TTC549 (cell line): ENCODE measurements around the gene CNP.
"Not testable (repeated sequence)": the region's sequence is repeated elsewhere in the genome, so short reads cannot be mapped to it uniquely, and the experiment has no call there.

Experiments
- FAIRE-seq: peaks from 2 replicates; lab custom pipeline; 2012; peaks lifted over from hg19 to GRCh38; lab: Jason Lieb, UNC

The CNP gene

DNA sequence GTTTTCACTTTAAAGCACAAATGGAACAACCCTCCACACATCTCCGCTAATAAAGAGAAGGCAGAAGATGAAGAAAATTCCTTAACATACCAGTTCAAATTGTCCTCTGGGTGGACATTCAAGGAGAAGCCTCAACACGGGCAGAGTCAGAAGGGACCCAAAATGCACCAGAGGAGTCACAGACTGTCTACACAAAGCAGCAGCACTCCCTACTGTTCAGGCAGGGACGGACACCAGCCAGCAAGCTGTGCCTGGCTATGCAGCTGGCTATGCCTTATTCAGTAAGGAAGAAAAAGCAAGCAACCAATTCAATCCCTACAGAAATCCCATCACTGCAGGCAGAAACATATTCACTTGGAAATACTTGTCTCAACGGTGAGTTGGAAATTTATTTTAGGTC, 42.6 kb downstream of the CNP start:
- FAIRE-seq: no peak

DNA sequence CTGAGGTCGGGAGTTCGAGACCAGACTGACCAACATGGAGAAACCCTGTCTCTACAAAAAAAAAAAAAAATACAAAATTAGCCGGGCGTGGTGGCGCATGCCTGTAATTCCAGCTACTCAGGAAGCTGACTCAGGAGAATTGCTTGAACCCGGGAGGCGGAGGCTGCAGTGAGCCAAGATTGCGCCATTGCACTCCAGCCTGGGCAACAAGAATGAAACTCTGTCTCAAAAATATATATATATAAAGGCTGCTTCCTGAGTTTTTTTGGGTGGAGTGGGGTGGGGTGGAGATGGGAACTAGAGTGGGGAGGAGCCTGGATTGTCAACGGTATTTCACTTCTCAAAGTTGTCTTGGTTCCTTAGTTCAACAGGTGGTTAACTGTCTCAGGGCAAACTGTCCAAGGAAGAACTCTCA, 43.7 kb downstream of the CNP start:
- FAIRE-seq: not testable (repeated sequence)

DNA sequence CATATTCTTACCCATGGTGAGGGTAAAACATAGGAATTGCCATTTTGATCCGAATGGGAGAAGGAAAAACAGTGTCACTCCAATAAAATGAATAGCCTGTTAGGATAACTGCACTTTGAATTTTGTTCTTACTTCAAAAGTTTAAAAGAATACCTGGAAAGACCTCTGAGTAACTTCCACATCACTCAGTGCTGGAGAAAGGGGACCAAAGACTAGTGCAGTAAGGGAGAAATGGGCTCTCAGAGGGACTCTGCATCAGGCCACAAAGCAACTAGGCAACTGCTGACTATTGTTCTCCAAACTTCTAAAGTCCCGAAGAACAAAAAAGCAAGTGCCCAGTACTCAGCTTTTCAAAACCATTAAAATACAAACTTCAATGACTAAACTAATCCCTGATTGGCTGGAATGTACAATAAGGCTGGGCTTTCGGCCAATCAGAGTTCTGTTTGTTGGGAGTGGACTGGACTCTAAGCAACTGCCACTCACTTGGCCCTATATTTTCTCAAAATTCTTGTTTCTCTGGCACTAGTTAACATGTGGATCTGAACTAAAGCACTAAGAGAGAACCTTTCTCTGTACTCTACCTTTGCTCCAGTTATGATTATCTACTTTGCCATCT, 44.4 kb downstream of the CNP start:
- FAIRE-seq: no peak

DNA sequence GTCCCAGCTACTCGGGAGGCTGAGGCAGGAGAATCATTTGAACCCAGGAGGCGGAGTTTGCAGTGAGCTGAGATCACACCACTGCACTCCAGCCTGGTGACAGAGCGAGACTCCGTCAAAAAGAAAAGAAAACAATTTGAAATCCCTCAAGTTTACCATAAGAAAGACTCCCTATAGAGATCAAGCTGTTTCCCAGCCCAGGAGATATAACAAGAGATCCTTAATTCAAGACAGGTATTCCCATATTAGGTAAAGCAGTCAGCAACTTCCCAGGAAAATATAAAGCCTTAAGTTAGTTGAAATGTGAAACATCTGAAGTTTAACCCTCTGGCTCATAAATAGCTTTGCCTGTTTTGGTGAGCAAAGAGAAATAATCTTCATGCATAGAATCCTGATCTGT, 45.8 kb downstream of the CNP start:
- FAIRE-seq: not testable (repeated sequence)

DNA sequence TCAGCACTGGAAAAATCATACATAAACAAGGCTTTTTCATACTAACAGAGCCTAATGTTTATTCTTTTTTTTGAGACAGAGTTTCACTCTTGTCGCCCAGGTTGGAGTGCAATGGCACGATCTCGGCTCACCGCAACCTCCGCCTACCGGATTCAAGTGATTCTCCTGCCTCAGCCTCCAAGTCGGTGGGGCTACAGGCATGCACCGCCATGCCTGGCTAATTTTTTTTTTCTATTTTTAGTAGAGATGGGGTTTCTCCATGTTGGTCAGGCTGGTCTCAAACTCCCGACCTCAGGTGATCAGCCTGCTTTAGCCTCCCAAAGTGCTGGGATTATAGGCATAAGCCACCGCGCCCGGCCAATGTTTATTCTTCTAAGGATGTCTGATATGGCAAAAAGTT, 47.1 kb downstream of the CNP start:
- FAIRE-seq: not testable (repeated sequence)

DNA sequence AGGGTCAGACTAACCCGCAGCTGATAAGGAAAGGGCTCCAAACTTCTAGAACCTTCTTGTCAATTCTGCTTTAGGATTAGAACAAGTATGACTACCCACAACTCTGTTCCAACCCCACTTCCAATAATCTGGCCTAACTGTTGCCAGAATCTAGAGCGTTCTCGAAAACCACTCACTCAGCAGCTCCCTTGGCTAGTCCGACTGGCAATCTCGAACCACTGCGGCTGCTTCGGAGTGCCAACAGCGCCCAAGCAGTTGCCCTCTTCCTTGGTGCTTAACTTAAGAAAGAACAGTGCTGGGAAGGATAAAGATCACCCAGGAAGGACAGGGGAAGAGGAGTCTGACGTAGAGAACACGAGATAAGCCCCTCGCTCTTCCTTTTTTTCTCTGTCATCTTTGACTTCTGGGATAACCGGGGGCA, 49.8 kb downstream of the CNP start:
- no peak for FAIRE-seq

DNA sequence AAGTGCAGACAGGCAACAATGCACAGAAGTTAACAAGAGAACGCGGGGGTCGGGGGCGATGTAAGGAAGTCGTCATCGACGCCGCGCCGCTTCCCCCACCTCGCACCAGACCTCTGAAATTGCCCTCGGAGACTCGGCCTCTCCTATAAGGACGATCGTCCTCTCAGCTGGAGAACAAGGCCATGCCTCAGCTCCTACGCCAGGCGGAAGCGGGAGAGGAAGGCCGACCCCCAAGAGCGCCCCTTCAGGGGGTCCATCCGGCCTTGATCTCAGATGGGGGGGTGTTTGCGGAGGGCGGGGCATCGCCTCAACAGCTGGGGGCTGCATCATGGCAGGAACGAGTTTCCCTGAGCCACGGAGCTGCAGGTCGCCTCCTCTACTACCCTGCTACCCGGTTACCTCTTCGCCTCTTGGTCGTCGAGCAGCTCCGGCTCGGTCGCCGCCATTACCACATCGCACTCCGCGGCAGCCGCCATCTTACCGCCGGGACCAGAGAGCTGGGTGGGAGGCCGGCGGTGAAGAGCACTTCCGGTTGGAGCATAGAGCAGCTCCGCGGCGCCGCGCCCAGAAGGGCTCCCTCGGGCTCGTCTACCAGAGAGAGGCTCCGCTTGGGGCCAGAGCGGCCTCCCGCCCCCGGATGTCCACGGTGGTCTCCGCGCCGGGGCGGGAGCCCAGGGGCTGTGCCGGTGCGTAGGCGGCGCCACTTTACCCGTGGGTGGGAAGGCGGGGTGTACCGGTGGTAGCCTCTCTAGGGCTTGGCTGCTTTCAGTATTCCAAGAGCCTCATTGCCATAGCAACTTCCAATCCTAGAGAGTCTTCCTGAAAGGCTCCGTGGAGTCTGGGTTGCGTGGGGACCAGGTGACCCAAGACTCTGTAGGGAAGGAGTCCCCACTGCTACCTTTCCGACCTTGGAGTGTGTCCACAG, 50.6 kb downstream of the CNP start, which contains the start of gene DNAJC7:
Gene DNAJC7 (minus strand): TSS at position 499 of the 925 bp plus-strand sequence. CDS start 23 bp downstream, at position 476.
- FAIRE-seq: no peak

DNA sequence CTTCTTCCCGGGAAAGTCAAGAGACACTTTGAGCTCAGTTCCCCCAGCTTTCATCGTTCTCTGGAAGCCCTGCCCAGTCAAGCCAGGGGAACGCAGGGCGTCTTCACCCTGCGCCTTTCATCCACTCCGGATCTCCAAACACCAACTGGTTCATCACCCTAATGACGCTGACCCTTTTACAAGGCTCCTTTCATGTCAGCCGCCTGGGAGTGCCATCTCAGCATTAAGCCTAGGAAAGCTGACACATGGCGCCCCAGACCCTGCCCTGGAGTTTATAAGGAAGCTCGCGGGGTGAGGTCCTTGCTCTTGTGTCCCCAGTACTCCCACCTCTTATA, 51.2 kb downstream of the CNP start:
- no peak for FAIRE-seq

DNA sequence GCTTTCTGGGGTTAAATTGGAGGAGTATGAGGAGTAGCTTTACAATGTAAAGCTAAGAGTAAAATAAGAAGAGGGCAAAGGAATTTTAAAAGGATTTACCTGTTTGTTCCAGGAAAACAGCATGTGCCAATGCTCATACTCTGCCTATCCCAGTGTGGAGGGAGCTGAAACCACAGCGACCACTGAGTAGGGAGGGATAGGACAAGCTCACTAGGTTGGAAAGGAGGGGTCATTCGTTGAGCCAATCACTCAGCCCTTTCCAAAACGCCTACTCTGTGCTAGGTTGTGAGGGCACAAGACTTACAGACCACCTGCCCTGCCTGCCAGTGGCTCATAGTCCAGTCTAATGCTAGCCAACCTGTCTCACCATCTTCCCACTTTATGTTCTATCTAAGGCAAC, 51.7 kb downstream of the CNP start:
- no peak for FAIRE-seq

DNA sequence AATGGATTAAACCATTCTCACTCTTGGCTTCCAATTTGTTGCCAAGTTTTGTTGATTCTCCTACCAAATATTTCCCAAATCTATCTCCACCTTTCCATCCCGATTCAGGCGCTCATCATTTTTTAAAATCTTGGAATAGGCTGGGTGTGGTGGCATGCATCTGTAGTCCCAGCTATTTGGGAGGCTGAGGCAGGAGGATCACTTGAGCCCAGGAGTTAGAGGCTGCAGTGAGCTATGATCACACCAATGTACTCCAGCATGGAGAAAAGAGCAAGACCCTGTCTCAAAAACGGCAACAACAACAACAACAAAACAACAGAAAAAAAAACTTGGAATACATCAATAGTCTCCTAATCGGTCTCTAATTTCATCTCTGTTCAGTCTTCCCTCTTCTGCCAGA, 52.4 kb downstream of the CNP start:
- FAIRE-seq: no peak

DNA sequence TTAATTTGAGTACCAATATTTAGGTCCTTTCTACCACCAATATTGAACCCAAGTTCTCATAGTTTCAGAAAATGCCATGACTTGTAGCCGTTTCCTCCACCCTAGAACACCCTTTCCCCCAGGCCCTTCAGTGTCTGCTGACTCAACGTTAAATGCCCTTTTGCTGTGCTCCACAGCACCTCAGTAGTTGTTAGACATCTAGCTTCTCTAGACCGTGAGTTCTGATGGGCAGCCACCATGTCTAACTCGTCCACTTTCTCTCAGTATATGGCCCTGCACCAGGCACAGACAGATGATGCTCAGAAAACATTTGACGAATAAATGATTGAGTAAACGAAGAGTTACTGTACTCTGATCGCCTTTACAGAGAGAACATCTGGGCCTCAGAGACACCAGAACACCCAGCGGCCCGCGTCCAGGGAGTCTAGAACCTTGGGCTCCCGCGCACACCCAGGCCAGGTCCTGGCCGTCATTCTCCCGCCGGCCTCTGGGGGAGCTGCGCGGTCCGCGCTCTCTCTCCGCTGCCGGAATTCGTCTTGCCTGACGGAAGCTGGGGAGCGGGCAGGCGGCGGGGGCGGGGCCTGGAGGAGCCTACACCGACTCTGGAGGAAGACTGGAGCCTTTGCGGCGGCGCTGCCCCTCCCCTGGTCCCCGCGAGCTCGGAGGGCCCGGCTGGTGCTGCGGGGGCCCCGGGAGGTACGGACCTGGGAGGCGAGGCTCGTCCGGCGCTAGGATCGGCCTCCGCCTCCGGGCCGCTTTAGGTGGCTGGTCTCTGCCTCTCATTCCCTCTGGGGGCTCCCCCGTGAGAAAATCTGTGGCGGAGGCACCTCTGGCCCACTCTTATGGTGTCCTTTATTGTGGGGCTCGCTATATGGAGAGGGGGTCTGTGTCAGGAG, 53.2 kb downstream of the CNP start, which contains the start of gene NKIRAS2:
Gene NKIRAS2 (plus strand): TSS at position 582 of the 896 bp plus-strand sequence. CDS start 1,488 bp downstream, outside the sequence.
- no peak for FAIRE-seq

DNA sequence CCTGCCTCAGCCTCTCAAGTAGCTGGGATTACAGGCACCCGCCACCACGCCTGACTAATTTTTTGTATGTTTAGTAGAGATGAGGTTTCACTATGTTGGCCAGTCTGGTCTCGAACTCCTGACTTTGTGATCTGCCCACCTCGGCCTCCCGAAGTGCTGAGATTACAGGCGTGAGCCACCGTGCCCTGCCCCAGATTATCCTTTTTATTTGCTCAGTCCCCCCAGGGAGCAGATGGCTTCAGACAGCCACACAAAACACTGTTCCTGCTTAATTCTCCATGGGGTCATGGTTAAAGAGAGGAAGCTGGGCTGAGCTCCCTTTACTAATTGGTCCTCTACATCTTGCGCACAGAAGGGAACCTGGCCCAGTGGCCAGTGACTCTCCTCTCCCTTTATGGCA, 54.2 kb downstream of the CNP start:
- not testable (repeated sequence) for FAIRE-seq

DNA sequence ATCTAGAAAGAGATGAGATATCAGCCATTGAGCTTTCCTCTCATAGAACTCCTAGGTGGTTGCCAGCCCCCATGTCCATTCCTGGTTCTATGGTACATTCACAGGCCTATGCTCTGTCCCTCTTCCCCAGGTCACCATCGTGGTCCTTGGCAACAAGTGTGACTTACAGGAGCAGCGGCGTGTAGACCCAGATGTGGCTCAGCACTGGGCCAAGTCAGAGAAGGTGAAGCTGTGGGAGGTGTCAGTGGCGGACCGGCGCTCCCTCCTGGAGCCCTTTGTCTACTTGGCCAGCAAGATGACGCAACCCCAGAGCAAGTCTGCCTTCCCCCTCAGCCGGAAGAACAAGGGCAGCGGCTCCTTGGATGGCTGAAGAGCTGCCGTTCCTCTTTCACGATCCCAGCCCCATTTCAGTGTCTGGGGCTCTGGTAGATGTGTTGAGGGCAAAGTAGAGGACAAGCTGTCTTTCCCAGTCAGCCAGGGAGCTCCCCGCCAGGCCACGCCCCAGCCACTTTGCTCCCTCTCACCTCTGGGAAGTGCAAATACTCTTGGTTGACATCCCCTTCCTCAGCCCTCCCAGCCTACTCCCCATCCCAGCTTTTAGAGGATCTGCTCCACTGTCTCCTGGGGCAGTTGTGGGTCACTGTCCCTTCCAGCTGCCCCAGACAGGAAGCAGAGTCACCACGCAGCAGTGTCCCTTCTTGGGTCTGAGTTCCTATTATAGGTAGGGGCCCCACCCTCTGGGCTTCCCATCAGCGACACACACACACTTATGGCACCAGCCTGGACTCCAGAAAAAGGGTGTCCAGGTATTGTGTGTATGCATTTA, 57.1 kb downstream of the CNP start:
- no peak for FAIRE-seq

DNA sequence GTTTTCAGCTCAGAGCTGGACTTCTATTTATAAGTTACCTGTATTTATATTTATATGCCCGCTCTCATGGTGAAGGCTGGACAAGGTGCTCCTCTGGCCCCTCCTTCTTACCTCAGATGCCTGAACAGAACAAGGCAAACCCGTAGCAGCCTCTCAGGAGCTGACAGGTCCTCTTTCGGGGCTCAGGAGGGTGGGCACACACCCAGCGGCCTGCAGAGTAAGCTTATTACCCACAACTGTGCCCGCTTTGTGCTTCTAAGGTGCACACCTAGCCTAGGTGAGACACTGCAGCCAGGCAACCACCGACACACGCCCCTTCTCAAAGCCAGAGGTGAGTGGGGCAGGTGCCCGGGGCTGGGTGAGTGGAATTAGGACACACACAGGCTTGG, 58.6 kb downstream of the CNP start:
- no peak for FAIRE-seq

DNA sequence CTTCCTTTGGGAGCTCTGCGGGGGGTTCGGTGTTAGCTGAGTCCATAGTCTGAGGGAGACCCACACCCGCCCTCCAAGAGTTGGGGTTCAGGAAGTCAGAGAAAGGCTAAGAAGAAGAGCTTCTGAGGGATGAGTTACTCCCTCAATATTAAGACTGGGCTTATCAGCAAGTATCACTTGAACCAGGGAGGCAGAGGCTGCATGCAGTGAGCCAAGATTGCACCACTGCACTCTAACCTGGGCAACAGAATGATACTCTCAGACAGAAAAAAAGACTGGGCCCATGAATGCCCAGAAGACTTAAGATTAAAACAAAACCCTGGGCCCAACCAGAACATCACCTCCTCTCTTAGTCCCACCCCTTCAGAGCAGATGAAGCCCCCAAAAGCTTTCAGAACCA, 59.3 kb downstream of the CNP start:
- FAIRE-seq: no peak

DNA sequence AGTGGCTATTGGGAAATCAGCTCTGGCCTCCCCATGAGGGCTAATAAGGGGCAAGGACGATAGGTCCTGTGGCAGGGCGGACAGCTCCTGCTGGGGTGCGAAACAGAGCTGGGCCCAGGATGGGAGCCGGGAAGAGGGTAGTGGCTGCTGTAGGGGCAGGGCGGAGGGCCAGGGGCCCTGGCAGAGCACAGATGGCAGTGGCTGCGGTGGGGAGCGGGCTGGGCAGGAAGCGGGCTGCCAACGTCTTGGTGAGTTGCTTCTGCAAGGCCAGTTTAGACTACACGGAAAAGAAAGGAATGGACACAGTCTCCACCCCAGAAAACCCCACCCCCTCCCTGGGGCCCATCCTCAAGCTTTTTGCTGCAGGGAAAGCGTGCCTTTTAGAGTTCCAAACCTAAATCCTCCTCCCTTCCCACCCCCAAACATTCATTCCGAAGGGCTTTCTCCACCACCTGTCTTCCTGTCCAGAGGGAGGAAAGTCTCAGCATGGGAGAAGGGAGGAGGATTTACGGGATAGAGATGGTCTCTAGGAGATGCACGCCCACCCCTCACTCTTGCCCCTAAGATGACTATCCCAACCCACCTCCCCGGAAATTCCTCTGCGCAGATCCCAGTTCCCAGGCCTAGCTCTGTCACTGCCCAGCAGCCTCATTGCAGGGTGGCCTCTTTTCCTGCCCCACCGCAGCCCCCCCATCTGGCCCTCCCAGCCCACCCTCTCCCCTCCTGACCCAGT, 60.4 kb downstream of the CNP start:
- FAIRE-seq: no peak
